B cell (primary cell): ENCODE data around the gene P2RY14. TPM values are rescaled to one million over a fixed set of nuclear protein-coding genes. Genes with fewer than 3 reads are reported as not detected.
A peak's percentile ranks its signal among the peaks of the same experiment; 100 is the strongest.

ENCODE experiments used
- ATAC-seq: fragments of 200-7000 bp; cut with Tn5 transposase; one replicate; pipeline ENCODE4 v1.10.0; 2021; ENCODE audit warnings: low read depth, mild to moderate bottlenecking, moderate number of reproducible peaks, moderate library complexity
- CTCF ChIA-PET: fragments of 350-600 bp; sonication (Branson Sonifier 250); formaldehyde crosslinking; loops from one replicate; lab custom pipeline; 2021; ENCODE audit warnings: antibody characterized with exemption, inconsistent platforms; lab: Charles Lee
- POLR2A ChIA-PET: fragments of 350-600 bp; sonication (Branson Sonifier 250); formaldehyde crosslinking; loops from one replicate; lab custom pipeline; 2021; ENCODE audit warnings: antibody characterized with exemption; lab: Charles Lee
- DNase-seq: peaks from one replicate; pipeline ENCODE4 v3.0.0; 2013
- H2AFZ ChIP-seq: 2 replicates; pipeline ENCODE4 v1.6.1; 2012; ENCODE audit warnings: mild to moderate bottlenecking, low read depth, low read length; ENCODE audit not compliant: insufficient read depth, poor library complexity, severe bottlenecking
- H3K27ac ChIP-seq, 2 donors: 1 replicate in 1 of 2; 2 replicates in 1 of 2; pipeline ENCODE4 v1.5.1; 2012 to 2013; ENCODE audit warnings: low read length in 2 of 2, mild to moderate bottlenecking in 2 of 2, moderate library complexity in 1 of 2
- H3K27me3 ChIP-seq, 4 experiments: fragments of 200-600 bp in 1 of 4; sonication (generic) in 1 of 4; replicated peaks in 1 of 4; 1 replicate in 2 of 4; 2 replicates in 2 of 4; pipeline versions ENCODE4 v1.6.1 to v1.7.0; 2013 to 2016; ENCODE audit warnings: low read length in 3 of 4, mild to moderate bottlenecking in 2 of 4, mixed read lengths in 1 of 4, moderate library complexity in 1 of 4; ENCODE audit not compliant: insufficient read depth in 4 of 4, control insufficient read depth in 3 of 4; ENCODE audit errors: control extremely low read depth in 1 of 4
- H3K36me3 ChIP-seq, 2 experiments: replicated peaks in 1 of 2; 1 replicate in 1 of 2; 2 replicates in 1 of 2; pipeline versions ENCODE4 v1.6.1 to v1.7.1; 2013; ENCODE audit warnings: low read length in 1 of 2; ENCODE audit not compliant: insufficient read depth in 2 of 2, control insufficient read depth in 1 of 2; ENCODE audit errors: control extremely low read depth in 1 of 2, extremely low read depth in 1 of 2
- H3K4me1 ChIP-seq, 2 donors: fragments of 200-600 bp in 1 of 2; sonication (generic) in 1 of 2; 1 replicate in 1 of 2; 2 replicates in 1 of 2; pipeline versions ENCODE4 v1.5.1 to v1.6.1; 2013 to 2017; ENCODE audit warnings: low read length in 2 of 2; ENCODE audit not compliant: control insufficient read depth in 2 of 2, insufficient read depth in 2 of 2
- H3K4me2 ChIP-seq: replicated peaks from 2 replicates; pipeline ENCODE3; 2012; ENCODE audit warnings: mild to moderate bottlenecking, low read depth, low read length; ENCODE audit not compliant: poor library complexity, severe bottlenecking
- H3K4me3 ChIP-seq, 5 experiments: fragments of 200-600 bp in 1 of 5; sonication (generic) in 1 of 5; 1 replicate in 3 of 5; 2 replicates in 2 of 5; pipeline versions ENCODE4 v1.5.1 to v1.7.0; 2011 to 2016; ENCODE audit warnings: low read length in 4 of 5, mild to moderate bottlenecking in 4 of 5, low read depth in 2 of 5, control low read depth in 1 of 5, moderate library complexity in 1 of 5; ENCODE audit not compliant: insufficient read depth in 1 of 5; ENCODE audit errors: control extremely low read depth in 1 of 5, extremely low read depth in 1 of 5
- H3K79me2 ChIP-seq: fragments of 200-600 bp; sonication (generic); one replicate; pipeline ENCODE4 v1.6.0; 2016; ENCODE audit warnings: low read length; ENCODE audit not compliant: control insufficient read depth, insufficient read depth
- H3K9ac ChIP-seq: fragments of 200-600 bp; sonication (generic); 2 replicates; pipeline ENCODE4 v1.6.1; 2017; ENCODE audit warnings: mild to moderate bottlenecking, low read length, moderate library complexity
- H3K9me3 ChIP-seq, 3 donors: one replicate each; pipeline versions ENCODE4 v1.6.1 to v1.7.1; 2013; ENCODE audit warnings: low read length in 2 of 3; ENCODE audit not compliant: control insufficient read depth in 2 of 3, insufficient read depth in 1 of 3; ENCODE audit errors: control extremely low read depth in 1 of 3
- H4K20me1 ChIP-seq: 2 replicates; pipeline ENCODE4 v1.6.0; 2012; ENCODE audit warnings: mild to moderate bottlenecking, low read length; ENCODE audit not compliant: insufficient read depth, control insufficient read depth, poor library complexity, severe bottlenecking
- H3K27ac Mint-ChIP-seq: one replicate; pipeline ENCODE4 v1.8.0; 2021; ENCODE audit warnings: mixed read lengths
- H3K27me3 Mint-ChIP-seq: one replicate; pipeline ENCODE4 v1.8.0; 2021; ENCODE audit warnings: mixed read lengths
- H3K4me1 Mint-ChIP-seq: one replicate; pipeline ENCODE4 v1.8.0; 2021; ENCODE audit warnings: mixed read lengths
- H3K4me3 Mint-ChIP-seq: one replicate; pipeline ENCODE4 v1.8.0; 2021; ENCODE audit warnings: mixed read lengths
- H3K9me3 Mint-ChIP-seq: one replicate; pipeline ENCODE4 v1.8.0; 2022; ENCODE audit warnings: mixed read lengths; ENCODE audit not compliant: insufficient read depth
- EZH2 ChIP-seq: IDR thresholded peaks from 2 replicates; pipeline ENCODE4 v1.6.1; 2012; ENCODE audit warnings: borderline replicate concordance, low read depth, mild to moderate bottlenecking, moderate library complexity, low read length; ENCODE audit not compliant: insufficient read depth, poor library complexity, severe bottlenecking
- whole genome bisulfite sequencing: methylation state at CpG from one replicate; pipeline ENCODE4 v1.1.5; 2013; ENCODE audit warnings: missing lambda C conversion rate; ENCODE audit not compliant: insufficient coverage; 5-methylcytosine and 5-hydroxymethylcytosine counted together
- intact Hi-C: fragments of 100-400 bp; cut with micrococcal nuclease; formaldehyde crosslinking; loops from one replicate; pipeline ENCODE4 v1.10.0; 2022
- polyA plus RNA-seq: library from polyadenylated mRNA; depleted of rRNA; stranded (reverse); fragments of >200 nt; gene quantifications from 2 replicates; pipeline ENCODE4 v1.2.3, GENCODE V29; 2012
- total RNA-seq, 2 donors: library from RNA; stranded (reverse); fragments of 120-200 nt in 1 of 2; gene quantifications; 1 replicate in 1 of 2; 2 replicates in 1 of 2; pipeline versions ENCODE4 v1.2.3 to v1.2.4, GENCODE V29; 2013 to 2022
- TF ChIP-seq, protein P1 (sequence below): fragments of 200-600 bp; IDR thresholded peaks from one replicate; pipeline ENCODE4 v1.8.0; 2022; ENCODE audit warnings: antibody characterized with exemption, mild to moderate bottlenecking

Gene P2RY14
- total and polyA plus RNA-seq, 2 donors (not counting 1 experiment from before 2014, with no cell fraction given): 7.0 to 11.3 TPM

GRCh38 chr3:151169262-151169947, 108.9 kb downstream of the P2RY14 start:
- H4K20me1 ChIP-seq: no peaks in the 10 kb centered on the region
- no peak for TF ChIP-seq EZH2
- TF ChIP-seq, protein P1, sequence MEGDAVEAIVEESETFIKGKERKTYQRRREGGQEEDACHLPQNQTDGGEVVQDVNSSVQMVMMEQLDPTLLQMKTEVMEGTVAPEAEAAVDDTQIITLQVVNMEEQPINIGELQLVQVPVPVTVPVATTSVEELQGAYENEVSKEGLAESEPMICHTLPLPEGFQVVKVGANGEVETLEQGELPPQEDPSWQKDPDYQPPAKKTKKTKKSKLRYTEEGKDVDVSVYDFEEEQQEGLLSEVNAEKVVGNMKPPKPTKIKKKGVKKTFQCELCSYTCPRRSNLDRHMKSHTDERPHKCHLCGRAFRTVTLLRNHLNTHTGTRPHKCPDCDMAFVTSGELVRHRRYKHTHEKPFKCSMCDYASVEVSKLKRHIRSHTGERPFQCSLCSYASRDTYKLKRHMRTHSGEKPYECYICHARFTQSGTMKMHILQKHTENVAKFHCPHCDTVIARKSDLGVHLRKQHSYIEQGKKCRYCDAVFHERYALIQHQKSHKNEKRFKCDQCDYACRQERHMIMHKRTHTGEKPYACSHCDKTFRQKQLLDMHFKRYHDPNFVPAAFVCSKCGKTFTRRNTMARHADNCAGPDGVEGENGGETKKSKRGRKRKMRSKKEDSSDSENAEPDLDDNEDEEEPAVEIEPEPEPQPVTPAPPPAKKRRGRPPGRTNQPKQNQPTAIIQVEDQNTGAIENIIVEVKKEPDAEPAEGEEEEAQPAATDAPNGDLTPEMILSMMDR: no peak
- H3K4me3 ChIP-seq: peak overlapping the region in 1 of 5 experiments; percentile 8
- no peaks in the 10 kb centered on the region for H3K9me3 Mint-ChIP-seq
- peak overlapping the region; percentile 93 for H3K27ac Mint-ChIP-seq
- H3K27me3 ChIP-seq: no peaks in the 10 kb centered on the region
- no peaks in the 10 kb centered on the region for H3K36me3 ChIP-seq
- H3K79me2 ChIP-seq: no peaks in the 10 kb centered on the region
- intact Hi-C loops: no loop called here
- peak overlapping the region; percentile 37 for H3K9ac ChIP-seq
- no peaks in the 10 kb centered on the region for H3K27me3 Mint-ChIP-seq
- peaks cover 33% of the 10 kb centered on the region for H3K4me1 Mint-ChIP-seq
- CTCF ChIA-PET: interaction anchor here (0.6 to 8.5 kb wide), 25 partner anchors 9 to 1356 kb away, joined by 3 to 201 read pairs (median 7); partner anchors contain the start of gene P2RY14
- peak overlapping the region; percentile 51 to 78 for H3K27ac ChIP-seq
- POLR2A ChIA-PET: interaction anchor here (0.6 kb wide), 1 partner anchor 1074 kb away, joined by 4 read pairs; no protein-coding TSS in a partner anchor
- 90% methylated on average over 6 of the region's 9 CpGs for WGBS
- ATAC-seq (peak; percentile 75), DNase-seq (peak; percentile 75)
- peak overlapping the region; percentile 59 for H2AFZ ChIP-seq
- H3K9me3 ChIP-seq: no peaks in the 10 kb centered on the region
- H3K4me1 ChIP-seq: peaks cover 35 to 38% of the 10 kb centered on the region in 2 donors
- H3K4me2 ChIP-seq: peak overlapping the region; percentile 64
- H3K4me3 Mint-ChIP-seq: peak overlapping the region; percentile 80
